ENCODE results near the gene LRRC15. TPM values are rescaled to one million over a fixed set of nuclear protein-coding genes. Genes with fewer than 3 reads are reported as not detected.

LRRC15 gene
- polyA plus RNA-seq, 1 donor: not detected

- DNase-seq: no peak
Measured at GRCh38 chr3:194360568-194360967, 9.0 kb downstream of the LRRC15 start.

- DNase-seq: no peak
Measured at GRCh38 chr3:194357681-194358080, 11.9 kb downstream of the LRRC15 start.

- DNase-seq: no peak
Measured at GRCh38 chr3:194355379-194355778, 14.2 kb downstream of the LRRC15 start.

GRCh38 chr3:194354315-194354714 is 15.2 kb downstream of the LRRC15 start:
- no peak for DNase-seq

- DNase-seq: no peak
Measured at GRCh38 chr3:194352667-194353246, 16.8 kb downstream of the LRRC15 start.

- no peak for DNase-seq
Measured at GRCh38 chr3:194351952-194352536, 17.5 kb downstream of the LRRC15 start.

GRCh38 chr3:194351080-194351672 is 18.4 kb downstream of the LRRC15 start, which contains the start of gene CPN2:
CPN2 (minus strand) TSS chr3:194351328; CDS start chr3:194342702, 8,626 bp downstream.
- no peak for DNase-seq

- DNase-seq: no peak
Measured at GRCh38 chr3:194350726-194351071, 18.8 kb downstream of the LRRC15 start.

- DNase-seq: no peak
Measured at GRCh38 chr3:194348354-194348753, 21.2 kb downstream of the LRRC15 start.

GRCh38 chr3:194346621-194347020 is 22.9 kb downstream of the LRRC15 start:
- no peak for DNase-seq

GRCh38 chr3:194346035-194346434 is 23.5 kb downstream of the LRRC15 start:
- DNase-seq: no peak

- no peak for DNase-seq
Measured at GRCh38 chr3:194344012-194344411, 25.5 kb downstream of the LRRC15 start.

GRCh38 chr3:194343561-194343893 is 26.0 kb downstream of the LRRC15 start:
- no peak for DNase-seq

GRCh38 chr3:194342861-194343560 is 26.5 kb downstream of the LRRC15 start:
- no peak for DNase-seq

- no peak for DNase-seq
Measured at GRCh38 chr3:194340757-194341400, 28.7 kb downstream of the LRRC15 start.

GRCh38 chr3:194339840-194340239 is 29.7 kb downstream of the LRRC15 start:
- no peak for DNase-seq

- DNase-seq: no peak
Measured at GRCh38 chr3:194339356-194339755, 30.2 kb downstream of the LRRC15 start.

- no peak for DNase-seq
Measured at GRCh38 chr3:194337965-194338753, 31.4 kb downstream of the LRRC15 start.

- no peak for DNase-seq
Measured at GRCh38 chr3:194336601-194337355, 32.8 kb downstream of the LRRC15 start.

- no peak for DNase-seq
Measured at GRCh38 chr3:194333981-194334320, 35.6 kb downstream of the LRRC15 start.

GRCh38 chr3:194333212-194333980 is 36.1 kb downstream of the LRRC15 start:
- peak; percentile 82 for DNase-seq

Measured in left kidney (tissue), 2 donors.